Measurements from ENCODE around the gene AQP1. TPM values are rescaled to one million over a fixed set of nuclear protein-coding genes. Genes with fewer than 3 reads are reported as not detected.

The AQP1 gene
- polyA plus RNA-seq, 4 donors: 39.4 to 221 (median 159) TPM

DNA sequence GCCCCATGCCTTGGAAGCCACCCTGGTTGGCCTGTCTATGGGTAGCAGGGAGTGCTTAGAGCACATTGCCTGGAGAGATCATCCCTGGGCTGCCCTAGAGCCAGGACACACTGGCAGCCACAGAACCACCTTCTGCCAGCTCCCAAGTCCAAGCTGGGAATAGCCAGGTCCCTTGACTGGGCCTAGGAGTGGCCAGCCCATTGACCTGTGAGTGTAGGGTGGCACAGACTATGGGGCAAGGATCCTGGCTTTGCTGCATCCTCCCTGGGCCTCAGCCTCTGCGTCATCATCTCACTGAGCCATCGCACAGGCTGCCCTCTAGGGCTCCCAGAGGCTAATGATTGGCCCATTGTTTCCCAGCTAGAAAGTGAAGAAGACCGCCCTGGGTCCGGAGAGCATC is 7.0 kb downstream of the AQP1 start:
- DNase-seq (ENCODE audit: low read depth in 4 of 4, low spot score in 3 of 4): no peak

GRCh38 chr7:30920021-30920583 is 8.4 kb downstream of the AQP1 start:
- DNase-seq (ENCODE audit: low read depth in 4 of 4, low spot score in 3 of 4): no peak

DNA sequence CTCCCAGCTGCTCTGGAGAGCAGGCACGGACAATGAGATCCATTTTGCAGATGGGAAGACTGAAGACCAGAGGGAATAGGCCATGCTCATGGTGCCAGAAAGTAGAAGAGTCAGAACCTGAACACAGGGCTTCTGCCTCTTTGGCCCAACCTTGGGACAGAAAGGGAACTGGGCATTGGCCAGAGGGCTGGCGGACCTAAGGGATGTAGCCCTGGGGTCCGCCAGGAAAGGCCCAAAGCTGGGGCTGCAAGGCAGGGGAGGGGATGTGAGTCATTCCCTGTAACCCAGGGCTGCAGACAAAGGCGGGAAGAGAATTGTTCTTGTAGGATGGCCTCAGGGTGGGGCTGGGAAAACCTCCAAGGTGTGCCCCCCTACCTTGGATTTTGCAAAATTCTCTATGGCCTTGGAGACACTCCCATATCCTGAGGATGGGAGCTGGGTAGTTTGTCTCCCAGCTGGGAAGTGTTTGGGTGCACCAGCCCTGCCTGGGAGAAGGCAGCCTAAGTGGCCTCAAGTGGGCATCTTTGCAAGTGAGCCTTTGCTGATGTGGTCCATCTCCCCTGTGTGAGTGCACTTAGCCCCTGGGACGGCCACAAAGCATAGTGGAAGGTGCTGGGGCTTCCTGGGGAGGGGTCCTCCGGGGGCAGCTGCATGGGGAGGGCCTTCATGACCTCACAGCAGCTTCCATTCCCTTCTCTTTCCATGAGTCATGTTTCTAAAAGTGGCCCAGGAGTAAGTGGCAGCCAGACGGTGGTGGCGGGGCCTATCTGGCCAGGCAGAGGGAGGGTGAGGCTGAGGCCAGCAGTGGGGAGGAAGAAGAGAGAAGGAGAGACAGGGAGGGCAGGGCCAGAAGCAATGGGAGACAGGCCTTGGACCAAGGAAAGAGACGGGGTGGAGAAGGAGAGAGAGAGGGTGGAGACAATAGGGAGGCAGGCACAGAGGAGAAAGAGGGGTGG is 9.2 kb downstream of the AQP1 start:
- no peak for DNase-seq (ENCODE audit: low read depth in 4 of 4, low spot score in 3 of 4)

DNA sequence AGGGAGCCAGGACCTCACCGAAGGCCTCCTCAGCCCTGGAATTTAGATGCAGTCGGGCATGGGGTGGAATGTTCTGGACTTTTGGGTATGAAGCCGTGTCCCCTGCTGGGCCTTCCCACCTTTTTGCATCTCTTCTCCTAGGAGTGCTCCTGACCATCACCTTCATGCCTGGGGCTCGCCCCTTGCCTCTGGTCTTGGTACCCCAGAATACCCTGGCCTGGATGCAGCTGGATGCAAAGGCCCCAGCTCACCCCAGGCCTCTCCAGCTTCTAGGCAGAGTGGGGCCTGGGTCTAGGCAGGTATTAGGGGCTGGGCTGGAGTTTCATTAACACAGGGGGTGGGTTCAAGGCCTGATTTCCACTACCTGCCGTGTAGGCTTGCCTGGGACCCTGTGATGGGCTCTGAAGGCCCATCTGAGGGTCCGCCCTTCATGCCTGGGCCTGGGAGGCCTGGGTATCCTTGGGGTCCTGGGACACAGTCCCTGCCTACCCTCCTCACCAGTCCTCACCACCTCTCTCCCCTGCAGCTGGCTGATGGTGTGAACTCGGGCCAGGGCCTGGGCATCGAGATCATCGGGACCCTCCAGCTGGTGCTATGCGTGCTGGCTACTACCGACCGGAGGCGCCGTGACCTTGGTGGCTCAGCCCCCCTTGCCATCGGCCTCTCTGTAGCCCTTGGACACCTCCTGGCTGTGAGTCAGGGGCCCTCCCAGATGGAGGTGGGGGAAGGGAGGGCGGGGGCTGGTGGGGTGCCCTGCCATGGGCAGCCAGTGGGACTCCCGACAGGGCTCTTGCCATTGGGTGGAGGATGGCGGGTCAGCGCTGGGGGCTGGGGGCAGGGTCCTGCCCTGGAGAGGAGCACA is 10.1 kb downstream of the AQP1 start:
- DNase-seq (ENCODE audit: low read depth in 4 of 4, low spot score in 3 of 4): no peak

DNA sequence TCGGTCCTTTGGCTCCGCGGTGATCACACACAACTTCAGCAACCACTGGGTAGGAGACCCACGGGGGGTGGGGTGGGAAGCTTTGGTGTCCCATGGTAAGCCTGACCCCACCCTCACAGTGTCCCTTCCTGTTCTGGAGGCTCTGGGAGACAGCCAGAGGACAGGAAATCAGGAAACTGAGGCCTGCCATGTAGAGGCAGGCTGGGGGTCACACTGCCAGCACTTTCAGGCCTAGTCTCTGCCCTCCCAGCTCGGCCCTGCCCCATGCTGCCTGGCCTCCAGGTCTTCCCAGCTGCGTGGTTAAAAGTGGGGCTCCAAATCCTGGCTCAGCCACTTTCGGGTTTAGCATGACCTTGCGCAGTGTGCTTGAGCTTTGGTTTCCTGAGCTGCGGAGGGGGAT is 10.9 kb downstream of the AQP1 start:
- no peak for DNase-seq (ENCODE audit: low read depth in 4 of 4, low spot score in 3 of 4)

DNA sequence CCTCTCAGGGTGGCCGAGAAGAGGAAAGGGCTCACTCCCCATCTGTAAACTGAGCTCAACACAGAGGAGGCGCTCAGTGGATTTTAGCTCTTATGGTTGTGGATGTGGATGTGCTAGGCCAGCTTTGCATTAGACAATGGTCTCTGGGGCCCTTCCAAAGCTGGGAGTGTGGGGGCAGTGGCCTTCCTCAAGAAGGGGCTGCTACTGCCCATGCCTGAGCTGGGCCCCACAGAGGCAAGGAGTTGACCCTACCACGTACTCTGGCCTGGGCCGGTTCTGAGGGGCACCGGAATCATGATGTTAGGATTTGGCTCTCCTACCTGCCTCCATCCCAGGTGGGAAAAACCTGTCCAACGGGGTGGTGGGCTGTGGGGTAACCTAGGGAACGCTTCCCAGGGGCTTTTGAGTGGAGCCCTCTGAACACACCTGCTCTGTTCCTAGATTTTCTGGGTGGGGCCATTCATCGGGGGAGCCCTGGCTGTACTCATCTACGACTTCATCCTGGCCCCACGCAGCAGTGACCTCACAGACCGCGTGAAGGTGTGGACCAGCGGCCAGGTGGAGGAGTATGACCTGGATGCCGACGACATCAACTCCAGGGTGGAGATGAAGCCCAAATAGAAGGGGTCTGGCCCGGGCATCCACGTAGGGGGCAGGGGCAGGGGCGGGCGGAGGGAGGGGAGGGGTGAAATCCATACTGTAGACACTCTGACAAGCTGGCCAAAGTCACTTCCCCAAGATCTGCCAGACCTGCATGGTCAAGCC is 11.5 kb downstream of the AQP1 start:
- no peak for DNase-seq (ENCODE audit: low read depth in 4 of 4, low spot score in 3 of 4)

- DNase-seq (ENCODE audit: low read depth in 4 of 4, low spot score in 3 of 4): no peak
These were observed 12.2 kb downstream of the AQP1 start for GRCh38 chr7:30923774-30924413.

DNA sequence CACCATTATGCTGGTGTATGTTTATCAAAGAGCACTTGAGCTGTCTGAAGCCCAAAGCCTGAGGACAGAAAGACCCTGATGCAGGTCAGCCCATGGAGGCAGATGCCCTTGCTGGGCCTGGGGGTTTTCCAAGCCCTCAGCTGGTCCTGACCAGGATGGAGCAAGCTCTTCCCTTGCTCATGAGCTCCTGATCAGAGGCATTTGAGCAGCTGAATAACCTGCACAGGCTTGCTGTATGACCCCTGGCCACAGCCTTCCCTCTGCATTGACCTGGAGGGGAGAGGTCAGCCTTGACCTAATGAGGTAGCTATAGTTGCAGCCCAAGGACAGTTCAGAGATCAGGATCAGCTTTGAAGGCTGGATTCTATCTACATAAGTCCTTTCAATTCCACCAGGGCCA is 13.0 kb downstream of the AQP1 start:
- no peak for DNase-seq (ENCODE audit: low read depth in 4 of 4, low spot score in 3 of 4)

DNA sequence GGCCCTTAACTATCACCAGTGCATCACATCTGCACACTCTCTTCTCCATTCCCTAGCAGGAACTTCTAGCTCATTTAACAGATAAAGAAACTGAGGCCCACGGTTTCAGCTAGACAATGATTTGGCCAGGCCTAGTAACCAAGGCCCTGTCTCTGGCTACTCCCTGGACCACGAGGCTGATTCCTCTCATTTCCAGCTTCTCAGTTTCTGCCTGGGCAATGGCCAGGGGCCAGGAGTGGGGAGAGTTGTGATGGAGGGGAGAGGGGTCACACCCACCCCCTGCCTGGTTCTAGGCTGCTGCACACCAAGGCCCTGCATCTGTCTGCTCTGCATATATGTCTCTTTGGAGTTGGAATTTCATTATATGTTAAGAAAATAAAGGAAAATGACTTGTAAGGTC is 13.5 kb downstream of the AQP1 start:
- no peak for DNase-seq (ENCODE audit: low read depth in 4 of 4, low spot score in 3 of 4)

DNA sequence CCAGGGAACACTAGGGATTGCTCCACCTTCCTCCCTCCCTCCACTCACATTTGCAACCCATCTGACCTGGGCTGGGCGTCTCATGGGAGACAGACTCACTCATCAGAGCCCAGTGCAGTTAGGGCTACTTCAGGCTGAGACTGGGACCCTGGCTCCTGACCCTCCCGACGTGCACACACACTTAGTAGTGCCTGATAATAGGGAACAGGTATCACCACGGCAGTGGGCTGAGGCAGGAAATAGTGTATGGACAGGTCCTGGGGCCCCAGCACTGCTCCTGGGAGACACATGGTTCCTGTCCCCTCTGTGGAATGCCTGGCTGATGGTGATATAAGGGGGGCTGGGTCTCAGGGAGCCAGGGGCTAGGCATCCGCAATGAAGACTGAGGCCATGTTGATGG is 14.3 kb downstream of the AQP1 start:
- no peak for DNase-seq (ENCODE audit: low read depth in 4 of 4, low spot score in 3 of 4)

DNA sequence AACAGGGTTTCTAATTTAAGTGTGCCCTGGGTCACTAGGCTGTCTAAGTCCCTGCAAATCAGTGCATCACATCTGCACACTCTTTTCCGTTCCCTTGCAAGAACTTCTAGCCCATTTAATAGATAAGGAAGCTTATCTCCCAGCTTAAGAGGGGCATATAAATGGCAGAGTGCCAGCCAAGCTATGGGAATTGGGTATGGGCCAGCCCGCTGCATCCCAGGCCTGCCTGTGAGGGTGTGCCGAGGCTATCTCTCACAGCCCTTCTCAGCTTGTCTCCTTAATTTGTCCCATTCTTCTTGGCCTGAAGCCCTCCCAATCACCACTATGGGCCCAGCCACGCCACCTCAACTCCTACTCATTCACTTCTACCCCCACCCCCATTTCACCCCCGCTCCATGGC is 14.7 kb downstream of the AQP1 start:
- DNase-seq (ENCODE audit: low read depth in 4 of 4, low spot score in 3 of 4): no peak

- DNase-seq (ENCODE audit: low read depth in 4 of 4, low spot score in 3 of 4): no peak
These were observed 15.4 kb downstream of the AQP1 start for GRCh38 chr7:30927040-30927439.

- DNase-seq (ENCODE audit: low read depth in 4 of 4, low spot score in 3 of 4): no peak
These were observed 15.9 kb downstream of the AQP1 start for GRCh38 chr7:30927559-30927958.

DNA sequence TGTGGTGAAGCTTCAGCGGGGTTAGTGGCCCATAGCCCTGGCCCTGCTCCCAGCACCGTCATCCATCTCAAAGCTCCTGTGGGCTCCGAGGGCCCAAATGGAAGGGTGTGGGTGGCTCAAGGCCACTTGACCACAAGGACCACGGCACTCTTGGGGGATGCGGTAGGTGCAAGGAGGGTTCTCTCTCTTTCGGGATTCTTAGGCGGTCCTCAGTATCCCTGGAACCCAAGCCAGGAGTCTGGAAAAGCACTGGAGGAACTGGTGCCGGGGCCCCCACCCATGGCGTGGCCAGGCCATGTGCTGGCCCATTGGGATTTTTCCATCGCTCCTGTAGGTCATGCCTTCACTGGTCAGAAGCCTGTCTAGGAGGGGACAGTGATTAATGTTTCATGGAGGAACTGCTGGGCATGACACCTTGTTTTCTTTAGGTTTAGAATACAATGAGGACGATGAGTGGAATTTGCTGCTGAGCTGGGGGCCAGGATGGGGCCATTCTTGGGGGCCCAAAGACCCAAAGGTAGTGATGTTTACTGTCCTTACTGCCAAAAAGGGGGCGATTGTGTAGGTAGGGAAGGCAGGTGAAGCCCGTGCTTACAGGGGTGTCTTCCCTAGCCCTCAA is 16.7 kb downstream of the AQP1 start:
- DNase-seq (ENCODE audit: low read depth in 4 of 4, low spot score in 3 of 4): no peak

- DNase-seq (ENCODE audit: low read depth in 4 of 4, low spot score in 3 of 4): no peak
These were observed 18.0 kb downstream of the AQP1 start for GRCh38 chr7:30929686-30930085.

DNA sequence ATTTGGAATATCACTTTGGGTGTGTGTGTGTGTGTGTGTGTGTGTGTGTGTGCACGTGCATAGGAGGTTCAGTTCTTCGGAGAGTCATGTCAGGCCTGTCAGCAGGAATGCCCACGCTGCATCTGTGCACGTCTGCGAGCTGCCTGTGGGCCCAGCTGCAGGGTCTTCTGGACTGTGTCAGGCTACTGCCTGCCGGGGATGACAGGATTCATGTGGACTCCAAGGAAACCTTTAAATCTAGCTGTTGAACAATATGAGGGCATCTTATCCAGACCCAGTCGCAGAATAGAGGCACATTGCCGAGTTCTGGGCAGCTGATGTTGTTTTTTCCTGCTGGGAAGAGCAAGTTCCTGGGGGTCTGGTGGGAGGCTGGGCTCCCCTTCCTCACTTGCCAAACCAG is 19.0 kb downstream of the AQP1 start:
- no peak for DNase-seq (ENCODE audit: low read depth in 4 of 4, low spot score in 3 of 4)

GRCh38 chr7:30931161-30931928 is 19.7 kb downstream of the AQP1 start:
- no peak for DNase-seq (ENCODE audit: low read depth in 4 of 4, low spot score in 3 of 4)

DNA sequence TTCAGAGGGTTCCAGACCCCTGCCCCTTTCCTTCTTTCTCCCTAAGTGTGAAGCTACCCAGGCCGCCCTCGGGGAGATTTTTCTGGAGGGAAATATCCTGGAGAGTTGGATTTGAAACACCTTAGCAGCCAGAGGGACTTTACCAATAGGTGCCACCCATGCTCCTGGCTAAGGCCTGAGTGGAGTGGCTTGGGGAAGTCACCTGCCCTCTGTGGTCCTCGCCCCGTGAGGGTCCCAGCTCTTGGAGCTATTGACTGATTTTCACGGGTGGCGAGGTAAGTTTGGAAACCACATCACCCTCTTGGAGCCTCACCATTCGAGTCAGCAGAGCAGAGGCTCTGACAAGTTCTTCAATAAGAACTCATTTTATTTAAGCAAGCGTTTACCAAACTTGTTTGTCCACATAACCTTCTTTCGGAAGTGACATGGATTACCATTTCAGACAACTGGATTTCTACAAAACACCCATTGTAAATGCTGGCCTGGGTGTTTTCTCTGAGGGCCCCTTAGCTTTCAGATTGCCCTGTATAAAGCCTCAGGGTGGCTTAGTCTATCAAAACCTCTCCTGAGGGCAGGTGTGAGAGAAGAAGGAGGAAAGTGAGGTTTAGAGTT is 20.4 kb downstream of the AQP1 start:
- no peak for DNase-seq (ENCODE audit: low read depth in 4 of 4, low spot score in 3 of 4)

- no peak for DNase-seq (ENCODE audit: low read depth in 4 of 4, low spot score in 3 of 4)
These were observed 20.9 kb downstream of the AQP1 start for GRCh38 chr7:30932562-30932961.

Data from left renal pelvis (tissue), 4 donors.